Mammary epithelial cell (primary cell): ENCODE measurements around the gene KCNJ6.

Experiments used
- EZH2 ChIP-seq: IDR thresholded peaks from 2 replicates; pipeline ENCODE4 v1.6.1; 2012; ENCODE audit warnings: low read length, inconsistent platforms, borderline replicate concordance
- TF ChIP-seq, protein P1 (sequence below), 2 donors: IDR thresholded peaks in 1 of 2; conservative IDR thresholded peaks in 1 of 2; 2 replicates each; pipeline ENCODE4 v1.5.1; 2011 to 2012; ENCODE audit warnings: inconsistent platforms in 2 of 2, low read length in 2 of 2, mild to moderate bottlenecking in 2 of 2, control low read depth in 1 of 2, low read depth in 1 of 2; ENCODE audit not compliant: insufficient read depth in 1 of 2; ENCODE audit errors: extremely low read depth in 1 of 2

DNA sequence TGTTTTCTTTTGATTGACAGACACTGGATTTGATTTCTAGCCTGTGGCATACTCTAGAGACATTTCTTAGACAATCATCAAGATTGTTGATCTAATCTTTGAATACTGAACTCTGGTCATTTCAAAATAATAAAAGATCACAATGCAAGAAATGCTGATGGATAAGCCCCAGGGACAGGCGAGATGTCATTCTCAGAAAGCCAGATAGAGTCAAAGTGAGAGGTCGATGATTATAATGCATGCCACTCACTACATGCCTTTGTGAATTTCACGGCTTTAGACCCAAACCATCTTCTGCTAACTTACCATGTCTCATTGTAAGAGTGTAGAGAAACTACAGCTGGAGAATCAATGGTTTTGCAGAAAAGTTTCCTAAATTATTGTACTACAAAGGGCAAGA, 292.6 kb downstream of the KCNJ6 start:
- no peak for TF ChIP-seq EZH2
- TF ChIP-seq, protein P1, sequence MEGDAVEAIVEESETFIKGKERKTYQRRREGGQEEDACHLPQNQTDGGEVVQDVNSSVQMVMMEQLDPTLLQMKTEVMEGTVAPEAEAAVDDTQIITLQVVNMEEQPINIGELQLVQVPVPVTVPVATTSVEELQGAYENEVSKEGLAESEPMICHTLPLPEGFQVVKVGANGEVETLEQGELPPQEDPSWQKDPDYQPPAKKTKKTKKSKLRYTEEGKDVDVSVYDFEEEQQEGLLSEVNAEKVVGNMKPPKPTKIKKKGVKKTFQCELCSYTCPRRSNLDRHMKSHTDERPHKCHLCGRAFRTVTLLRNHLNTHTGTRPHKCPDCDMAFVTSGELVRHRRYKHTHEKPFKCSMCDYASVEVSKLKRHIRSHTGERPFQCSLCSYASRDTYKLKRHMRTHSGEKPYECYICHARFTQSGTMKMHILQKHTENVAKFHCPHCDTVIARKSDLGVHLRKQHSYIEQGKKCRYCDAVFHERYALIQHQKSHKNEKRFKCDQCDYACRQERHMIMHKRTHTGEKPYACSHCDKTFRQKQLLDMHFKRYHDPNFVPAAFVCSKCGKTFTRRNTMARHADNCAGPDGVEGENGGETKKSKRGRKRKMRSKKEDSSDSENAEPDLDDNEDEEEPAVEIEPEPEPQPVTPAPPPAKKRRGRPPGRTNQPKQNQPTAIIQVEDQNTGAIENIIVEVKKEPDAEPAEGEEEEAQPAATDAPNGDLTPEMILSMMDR (conservative IDR thresholded peaks at IDR 0.05 in 1 of 2, IDR thresholded peaks at IDR 0.05 in 1 of 2; ENCODE audit: extremely low read depth in 1 of 2, insufficient read depth in 1 of 2, low read depth in 1 of 2, low read length in 2 of 2): no peak
